IPS-18a (cell line): ENCODE data around the gene PDLIM7.
"Not testable (repeated sequence)": the region's sequence is repeated elsewhere in the genome, so short reads cannot be mapped to it uniquely, and the experiment has no call there.

Experiments used
- H3K27ac ChIP-seq: one replicate; pipeline ENCODE4 v1.5.1; 2013; ENCODE audit warnings: low read length
- H3K27me3 ChIP-seq: one replicate; pipeline ENCODE4 v1.6.1; 2013; ENCODE audit warnings: mild to moderate bottlenecking, low read length; ENCODE audit not compliant: control insufficient read depth, insufficient read depth
- H3K36me3 ChIP-seq: one replicate; pipeline ENCODE4 v1.6.1; 2013; ENCODE audit warnings: low read depth, low read length; ENCODE audit not compliant: control insufficient read depth
- H3K4me1 ChIP-seq: one replicate; pipeline ENCODE4 v1.6.1; 2013; ENCODE audit warnings: low read depth, low read length; ENCODE audit not compliant: control insufficient read depth
- H3K4me3 ChIP-seq: one replicate; pipeline ENCODE4 v1.5.1; 2013; ENCODE audit warnings: low read length
- H3K9ac ChIP-seq: one replicate; pipeline ENCODE4 v1.6.1; 2013; ENCODE audit warnings: mild to moderate bottlenecking, low read length, moderate library complexity
- H3K9me3 ChIP-seq: one replicate; pipeline ENCODE4 v1.6.1; 2013; ENCODE audit warnings: low read depth, low read length; ENCODE audit not compliant: control insufficient read depth

PDLIM7 gene

DNA sequence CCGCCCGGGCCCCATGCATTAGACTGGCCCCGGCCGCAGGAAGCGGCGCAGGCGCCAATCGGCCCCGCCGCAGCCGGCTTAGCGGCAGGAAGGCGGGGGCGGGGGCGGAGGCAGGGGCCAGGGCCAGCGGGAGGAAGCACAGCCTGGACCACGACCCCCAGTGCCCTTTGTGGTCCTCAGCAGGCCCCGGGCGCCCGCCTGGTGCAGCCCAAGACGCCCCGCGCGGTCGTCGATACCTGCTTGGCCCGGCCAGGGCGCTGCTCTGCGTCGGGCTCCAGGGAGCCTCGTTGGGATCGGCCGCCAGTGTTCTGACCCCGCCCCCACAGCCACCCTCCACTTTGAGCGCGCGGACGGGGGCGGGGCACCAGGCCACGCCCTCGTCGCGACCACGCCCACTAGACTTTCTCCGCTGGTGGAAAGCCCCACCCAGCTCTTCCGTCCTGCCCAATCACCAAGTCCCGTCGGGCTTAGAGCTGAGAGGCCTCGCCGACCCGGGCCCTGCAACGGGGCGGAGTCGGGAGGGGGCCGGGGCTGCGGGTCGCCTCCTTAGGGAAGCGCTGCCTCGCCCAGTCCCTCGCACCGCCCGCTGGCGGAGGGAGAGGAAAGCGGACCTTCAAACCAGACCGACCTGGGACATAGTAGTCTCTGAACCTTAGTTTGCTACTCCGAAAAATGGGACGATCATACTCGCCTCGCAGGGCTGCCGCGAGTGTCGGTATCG is at the start of gene PDLIM7:
PDLIM7 (minus strand) TSS at position 313 of the 721 bp plus-strand sequence. CDS start 1,092 bp downstream, outside the sequence.
- H3K36me3 ChIP-seq, result peaks cover 6% of the 10 kb centered on the region
- peak within 1 kb of the TSS; percentile 80 for H3K4me3 ChIP-seq
- peaks cover 21% of the 10 kb centered on the region for H3K27me3 ChIP-seq
- peak within 1 kb of the TSS; percentile 96 for H3K27ac ChIP-seq
- H3K4me1 ChIP-seq, result peaks cover 38% of the 10 kb centered on the region
- no peaks in the 10 kb centered on the region for H3K9me3 ChIP-seq
- peak within 1 kb of the TSS; percentile 95 for H3K9ac ChIP-seq

DNA sequence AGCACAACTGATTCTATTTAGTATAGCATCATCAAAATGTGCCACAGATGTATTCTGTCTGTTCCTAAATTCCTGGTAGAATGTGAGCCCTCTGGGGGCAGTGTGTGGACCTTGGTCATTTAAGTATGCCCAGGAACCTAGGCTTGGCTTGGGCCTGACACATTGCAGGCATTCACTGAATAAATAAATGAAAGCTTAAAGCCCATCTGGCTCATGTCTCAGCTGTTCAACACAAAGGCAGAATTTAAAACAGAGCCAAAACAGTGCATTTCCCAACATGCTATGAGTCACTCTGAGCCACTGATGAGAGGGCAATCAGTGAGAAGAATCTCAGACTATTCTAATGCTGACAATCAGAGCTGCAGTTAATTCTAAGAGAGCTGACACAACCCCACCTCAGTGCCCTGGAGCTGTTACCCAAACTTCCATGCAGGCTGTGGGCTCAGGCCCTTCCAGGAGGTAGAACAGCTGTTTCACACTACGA is 48.9 kb upstream of the PDLIM7 start:
- H3K9me3 ChIP-seq, result no peaks in the 10 kb centered on the region
- no peaks in the 10 kb centered on the region for H3K27me3 ChIP-seq
- H3K27ac ChIP-seq, result no peak overlapping the region
- no peaks in the 10 kb centered on the region for H3K4me1 ChIP-seq
- H3K36me3 ChIP-seq, result peaks cover 8% of the 10 kb centered on the region
- H3K9ac ChIP-seq, result no peak overlapping the region
- H3K4me3 ChIP-seq, result no peak overlapping the region

DNA sequence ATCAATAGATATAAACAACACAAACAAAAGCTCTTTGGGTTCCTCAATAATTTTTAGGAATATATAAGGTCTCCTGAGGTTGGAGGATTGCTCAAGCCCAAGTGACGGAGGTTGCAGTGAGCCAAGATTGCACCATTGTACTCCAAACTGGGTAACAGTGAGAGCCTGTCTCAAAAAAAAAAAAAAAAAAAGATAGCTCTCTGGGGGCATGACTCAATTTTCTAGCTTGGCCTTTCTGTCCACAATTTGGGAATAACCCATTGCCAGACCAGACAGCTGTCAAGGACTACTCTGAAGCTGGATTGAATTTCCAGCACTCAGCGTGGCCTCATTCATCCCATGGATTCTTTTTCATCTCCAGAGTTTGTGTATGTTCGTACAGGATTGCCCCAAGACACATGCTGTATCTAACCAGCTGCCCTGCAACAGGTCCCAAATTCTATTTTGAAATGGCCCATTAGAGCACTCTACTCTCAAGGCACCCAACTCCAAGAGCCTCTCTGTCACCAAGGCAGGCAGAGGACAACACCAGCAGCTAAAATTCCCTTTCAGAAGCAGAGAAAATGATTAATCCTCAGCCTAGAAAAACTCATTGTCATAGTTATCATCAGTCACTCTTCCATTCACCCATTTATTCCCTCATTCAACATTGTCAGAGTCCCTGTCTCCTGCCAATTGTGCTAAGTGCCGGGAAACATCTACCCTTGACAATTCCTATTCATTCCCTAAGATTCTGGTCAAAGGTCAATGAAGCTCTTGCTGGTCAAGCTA is 48.3 kb upstream of the PDLIM7 start:
- Histone ChIP-seq H3K27me3 (no peaks in the 10 kb centered on the region), H3K9ac (no peak overlapping the region), H3K4me3 (no peak overlapping the region), H3K27ac (no peak overlapping the region), H3K9me3 (no peaks in the 10 kb centered on the region), H3K36me3 (peaks cover 8% of the 10 kb centered on the region), H3K4me1 (no peaks in the 10 kb centered on the region)

GRCh38 chr5:177542816-177543465 is 45.5 kb upstream of the PDLIM7 start:
- peaks cover 16% of the 10 kb centered on the region for H3K36me3 ChIP-seq
- H3K4me3 ChIP-seq, result no peak overlapping the region
- no peak overlapping the region for H3K27ac ChIP-seq
- no peaks in the 10 kb centered on the region for H3K9me3 ChIP-seq
- no peaks in the 10 kb centered on the region for H3K27me3 ChIP-seq
- no peak overlapping the region for H3K9ac ChIP-seq
- H3K4me1 ChIP-seq, result no peaks in the 10 kb centered on the region

DNA sequence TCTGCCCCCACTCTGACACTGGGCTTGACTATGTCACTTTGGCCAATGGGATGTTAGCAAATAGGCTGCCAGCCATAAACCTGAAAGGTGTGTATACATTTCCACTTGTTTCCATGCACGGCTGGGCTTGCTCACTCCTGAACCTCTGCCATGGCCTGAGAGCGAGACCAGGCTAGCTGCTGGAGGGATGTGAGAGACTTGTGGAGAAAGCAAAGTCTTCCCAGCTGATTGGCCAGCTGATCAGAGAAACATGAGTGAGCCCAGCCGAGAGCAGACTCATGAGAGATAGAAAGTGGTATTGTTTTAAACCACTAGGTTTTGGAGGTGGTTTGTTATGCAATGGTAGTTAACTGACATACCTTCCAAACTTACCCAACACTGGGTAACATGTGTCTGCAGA is 43.0 kb upstream of the PDLIM7 start:
- Histone ChIP-seq H3K27me3 (no peaks in the 10 kb centered on the region), H3K4me1 (no peaks in the 10 kb centered on the region), H3K27ac (no peak overlapping the region), H3K4me3 (no peak overlapping the region), H3K9ac (no peak overlapping the region), H3K9me3 (no peaks in the 10 kb centered on the region), H3K36me3 (peaks cover 34% of the 10 kb centered on the region)

DNA sequence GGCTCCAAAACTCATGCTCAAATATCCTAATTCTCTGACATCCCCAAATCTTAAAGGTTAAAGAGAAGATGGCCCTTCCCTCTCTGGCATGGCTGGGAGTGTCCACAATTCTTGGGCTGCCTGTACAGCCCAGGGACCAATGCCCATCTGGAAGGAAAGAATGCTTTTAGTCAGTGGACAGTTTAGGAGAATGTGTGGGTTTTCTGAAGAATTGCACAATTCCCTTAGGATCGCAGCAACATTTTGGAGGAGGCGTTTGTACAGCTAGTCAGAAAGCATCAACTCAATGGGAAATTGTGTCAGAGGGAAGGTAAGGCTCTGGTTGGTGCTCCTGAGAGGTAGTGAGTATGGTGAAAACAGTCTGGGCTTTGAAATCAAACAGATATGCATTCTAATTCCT is 42.0 kb upstream of the PDLIM7 start:
- H3K4me1 ChIP-seq, result no peaks in the 10 kb centered on the region
- H3K27me3 ChIP-seq, result no peaks in the 10 kb centered on the region
- H3K36me3 ChIP-seq, result peaks cover 36% of the 10 kb centered on the region
- no peak overlapping the region for H3K27ac ChIP-seq
- H3K4me3 ChIP-seq, result no peak overlapping the region
- no peak overlapping the region for H3K9ac ChIP-seq
- H3K9me3 ChIP-seq, result no peaks in the 10 kb centered on the region

GRCh38 chr5:177538876-177539275 is 41.5 kb upstream of the PDLIM7 start:
- Histone ChIP-seq H3K9me3 (no peaks in the 10 kb centered on the region), H3K36me3 (peaks cover 36% of the 10 kb centered on the region), H3K9ac (no peak overlapping the region), H3K27me3 (no peaks in the 10 kb centered on the region), H3K4me1 (no peaks in the 10 kb centered on the region), H3K27ac (no peak overlapping the region), H3K4me3 (no peak overlapping the region)

GRCh38 chr5:177537389-177538361 is 40.3 kb upstream of the PDLIM7 start:
- Histone ChIP-seq H3K9ac (no peak overlapping the region), H3K36me3 (peaks cover 38% of the 10 kb centered on the region), H3K27ac (no peak overlapping the region), H3K9me3 (no peaks in the 10 kb centered on the region), H3K4me3 (no peak overlapping the region), H3K27me3 (no peaks in the 10 kb centered on the region), H3K4me1 (no peaks in the 10 kb centered on the region)

DNA sequence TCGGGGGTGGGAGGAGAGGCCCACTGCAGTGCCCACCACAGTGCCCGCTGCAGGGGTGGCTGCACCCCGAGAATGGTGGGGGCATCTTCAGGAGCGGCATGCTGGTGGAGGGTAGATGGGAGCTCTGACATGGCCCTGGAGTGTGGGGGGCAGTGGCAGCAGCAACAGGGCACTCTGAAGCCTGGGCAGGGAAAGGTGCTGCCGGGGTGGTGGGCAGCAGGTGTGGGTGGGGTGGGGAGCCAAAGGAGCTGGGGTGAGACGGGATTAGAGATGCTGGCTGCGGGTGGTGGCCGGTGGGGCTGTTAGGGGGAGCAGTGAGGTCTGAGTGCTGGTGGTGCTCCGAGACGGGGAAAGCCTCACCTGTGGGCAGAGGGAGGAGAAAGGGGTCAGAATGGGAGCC is 39.0 kb upstream of the PDLIM7 start:
- Histone ChIP-seq H3K27me3 (no peaks in the 10 kb centered on the region), H3K9ac (no peak overlapping the region), H3K36me3 (peaks cover 45% of the 10 kb centered on the region)

DNA sequence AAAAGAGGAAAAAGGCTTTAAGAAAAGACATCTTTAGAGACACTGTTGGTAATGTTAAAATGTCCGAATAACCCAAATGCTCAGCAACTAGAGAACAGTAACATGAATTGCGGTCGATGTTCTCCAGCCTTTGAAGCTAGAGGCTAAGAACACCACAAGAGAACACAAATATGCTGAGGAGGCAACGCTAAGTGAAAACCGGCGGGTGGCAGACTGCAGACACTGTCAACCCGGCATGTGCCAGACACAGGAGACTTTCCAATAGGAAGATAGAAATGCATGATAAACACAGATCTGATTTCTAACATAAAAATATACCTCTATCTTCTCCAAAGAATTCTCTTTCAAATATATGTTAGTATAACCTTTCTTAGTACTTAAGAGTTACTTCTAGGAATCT is 37.7 kb upstream of the PDLIM7 start:
- no peak overlapping the region for H3K9ac ChIP-seq
- H3K27ac ChIP-seq, result no peak overlapping the region
- H3K36me3 ChIP-seq, result peaks cover 55% of the 10 kb centered on the region
- H3K9me3 ChIP-seq, result no peaks in the 10 kb centered on the region
- H3K27me3 ChIP-seq, result no peaks in the 10 kb centered on the region
- no peak overlapping the region for H3K4me3 ChIP-seq
- H3K4me1 ChIP-seq, result no peaks in the 10 kb centered on the region

More for the DNA sequence above, 39.0 kb upstream of the PDLIM7 start:
- Histone ChIP-seq H3K27ac (no peak overlapping the region), H3K4me3 (no peak overlapping the region), H3K4me1 (no peaks in the 10 kb centered on the region), H3K9me3 (no peaks in the 10 kb centered on the region)

GRCh38 chr5:177534433-177534832 is 37.0 kb upstream of the PDLIM7 start:
- H3K36me3 ChIP-seq, result peaks cover 62% of the 10 kb centered on the region
- not testable (repeated sequence) for H3K9ac ChIP-seq, H3K27me3 ChIP-seq, H3K9me3 ChIP-seq, H3K4me3 ChIP-seq, H3K4me1 ChIP-seq, H3K27ac ChIP-seq
